GM12874 (cell line): ENCODE results near the gene CPM.

ENCODE experiments used
- CTCF ChIP-seq: IDR thresholded peaks from 2 replicates; pipeline ENCODE4 v1.5.1; 2011; ENCODE audit warnings: low read depth, mild to moderate bottlenecking, control low read depth, low read length, moderate library complexity; ENCODE audit not compliant: insufficient read depth

The CPM gene

GRCh38 chr12:68932961-68933893, at the start of gene CPM:
Gene CPM, minus strand, starts transcription at chr12:68933171. Its CDS starts 334 bp downstream, at chr12:68932837.
- no peak for TF ChIP-seq CTCF

- no peak for TF ChIP-seq CTCF
Observed at GRCh38 chr12:68981516-68981915, 48.5 kb upstream of the CPM start.

GRCh38 chr12:68980476-68981212, 47.7 kb upstream of the CPM start:
- TF ChIP-seq CTCF = no peak

GRCh38 chr12:68978678-68979077, 45.7 kb upstream of the CPM start:
- TF ChIP-seq CTCF = no peak

- TF ChIP-seq CTCF = no peak
Observed at GRCh38 chr12:68977909-68978610, 45.1 kb upstream of the CPM start.

- TF ChIP-seq CTCF = no peak
Observed at GRCh38 chr12:68977335-68977734, 44.4 kb upstream of the CPM start.

- TF ChIP-seq CTCF = no peak
Observed at GRCh38 chr12:68976395-68976841, 43.4 kb upstream of the CPM start.
